HG02571 (cell line): ENCODE results near the gene MOGAT2.
"Not testable (repeated sequence)": the region's sequence is repeated elsewhere in the genome, so short reads cannot be mapped to it uniquely, and the experiment has no call there.

ENCODE experiments used
- ATAC-seq: cut with Tn5 transposase; IDR thresholded peaks from one replicate; pipeline ENCODE4 v1.9.1; 2021; ENCODE audit warnings: mild to moderate bottlenecking, moderate library complexity; ENCODE audit not compliant: unreplicated experiment

MOGAT2 gene

DNA sequence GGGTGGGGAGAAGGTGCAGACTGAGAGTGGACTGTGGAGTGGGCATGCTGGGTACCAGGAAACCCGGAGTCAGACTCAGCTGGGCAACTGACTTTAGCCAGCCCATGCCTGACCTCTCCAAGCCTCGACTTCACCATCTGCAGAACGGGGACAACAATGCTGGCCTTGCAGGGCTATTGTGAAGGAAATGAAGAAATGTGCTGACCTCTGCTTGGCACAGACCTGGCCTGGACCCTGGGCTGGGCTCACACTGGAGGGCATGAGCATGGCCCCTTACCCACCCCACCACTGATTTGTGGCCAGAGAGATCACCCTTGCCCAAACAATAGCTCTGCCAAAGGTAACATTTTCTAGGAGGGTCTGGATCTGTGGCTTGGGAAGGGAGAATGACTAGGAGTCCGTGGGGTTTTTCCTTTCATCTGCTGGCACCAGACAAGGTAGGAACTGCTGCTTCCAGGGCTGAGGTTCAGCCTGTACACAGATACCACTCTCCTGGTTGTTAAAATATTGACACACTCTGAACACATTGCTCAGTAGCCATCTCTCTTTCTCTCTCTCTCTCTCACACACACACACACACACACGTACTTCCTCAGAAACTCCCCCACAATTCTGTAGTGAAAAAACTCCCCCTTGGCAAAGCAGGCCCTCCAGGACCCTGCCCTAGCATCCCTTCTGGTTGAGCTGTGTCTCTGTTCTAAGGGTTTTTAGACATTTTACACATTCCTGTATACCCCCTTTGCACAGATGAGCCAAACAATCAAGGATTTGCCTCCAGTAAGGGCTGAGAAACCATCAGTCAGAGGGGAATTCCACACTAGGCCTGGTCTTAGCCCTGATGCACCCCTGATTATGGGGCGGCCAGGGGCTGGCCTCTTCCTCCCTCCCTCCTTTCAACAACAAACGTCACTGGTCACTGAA, 1.0 kb downstream of the MOGAT2 start:
- ATAC-seq: no peak

DNA sequence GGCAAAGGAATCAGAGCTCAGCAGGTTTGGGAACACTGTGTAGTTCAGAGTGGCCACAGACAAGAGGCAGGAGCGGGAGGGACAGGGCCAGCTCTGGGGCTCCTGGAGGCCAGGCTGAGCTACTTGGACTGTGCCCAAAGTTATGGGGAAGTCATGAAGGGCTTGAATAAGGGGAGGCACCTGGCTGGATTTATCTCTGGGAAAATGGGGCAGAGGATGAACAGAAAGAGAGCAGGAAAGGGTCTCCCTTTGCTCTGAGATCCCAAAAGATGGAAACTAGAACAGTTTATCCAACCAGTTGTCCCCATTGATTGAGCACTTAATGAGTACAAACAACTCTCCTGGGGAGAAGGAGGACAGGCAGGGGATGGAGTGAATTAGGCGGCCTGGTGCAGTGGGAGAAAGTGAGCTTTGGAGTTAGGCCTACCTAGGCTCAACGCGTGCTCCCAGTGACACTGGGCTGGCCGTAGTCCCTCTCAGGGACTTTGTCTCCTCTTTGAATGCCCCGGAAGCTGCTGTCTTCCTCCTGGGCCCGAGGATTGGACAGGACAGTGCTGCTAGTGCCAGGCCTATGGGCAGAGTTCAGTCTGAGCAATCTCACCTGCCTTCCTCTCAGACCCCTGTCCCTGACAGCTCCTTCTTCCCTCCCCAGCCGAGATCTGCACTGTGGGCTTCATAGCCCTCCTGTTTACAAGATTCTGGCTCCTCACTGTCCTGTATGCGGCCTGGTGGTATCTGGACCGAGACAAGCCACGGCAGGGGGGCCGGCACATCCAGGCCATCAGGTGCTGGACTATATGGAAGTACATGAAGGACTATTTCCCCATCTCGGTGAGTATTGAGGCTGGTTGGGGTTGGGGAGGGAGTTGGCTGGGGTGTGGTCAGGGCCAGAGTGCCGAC, 2.0 kb downstream of the MOGAT2 start:
- ATAC-seq: no peak

DNA sequence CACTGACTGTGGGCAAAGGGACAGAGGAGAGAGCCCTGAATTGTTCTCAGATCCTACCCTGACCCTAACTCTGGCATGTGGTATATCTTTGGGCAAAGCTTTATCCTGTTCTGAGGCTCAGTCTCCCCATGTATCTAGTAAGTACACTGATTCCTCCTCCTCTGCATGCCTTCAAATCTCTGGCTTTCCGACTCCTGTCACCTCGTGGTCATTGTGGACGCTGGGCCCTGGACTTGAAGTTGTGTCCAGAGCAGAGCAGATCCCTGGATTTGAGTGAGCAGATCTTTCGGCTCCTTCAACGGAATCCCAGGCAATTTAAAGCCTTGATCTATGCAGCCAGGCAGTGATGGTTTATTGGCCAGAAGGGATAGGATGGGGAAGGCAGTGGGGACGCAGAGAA, 3.0 kb downstream of the MOGAT2 start:
- ATAC-seq: no peak

DNA sequence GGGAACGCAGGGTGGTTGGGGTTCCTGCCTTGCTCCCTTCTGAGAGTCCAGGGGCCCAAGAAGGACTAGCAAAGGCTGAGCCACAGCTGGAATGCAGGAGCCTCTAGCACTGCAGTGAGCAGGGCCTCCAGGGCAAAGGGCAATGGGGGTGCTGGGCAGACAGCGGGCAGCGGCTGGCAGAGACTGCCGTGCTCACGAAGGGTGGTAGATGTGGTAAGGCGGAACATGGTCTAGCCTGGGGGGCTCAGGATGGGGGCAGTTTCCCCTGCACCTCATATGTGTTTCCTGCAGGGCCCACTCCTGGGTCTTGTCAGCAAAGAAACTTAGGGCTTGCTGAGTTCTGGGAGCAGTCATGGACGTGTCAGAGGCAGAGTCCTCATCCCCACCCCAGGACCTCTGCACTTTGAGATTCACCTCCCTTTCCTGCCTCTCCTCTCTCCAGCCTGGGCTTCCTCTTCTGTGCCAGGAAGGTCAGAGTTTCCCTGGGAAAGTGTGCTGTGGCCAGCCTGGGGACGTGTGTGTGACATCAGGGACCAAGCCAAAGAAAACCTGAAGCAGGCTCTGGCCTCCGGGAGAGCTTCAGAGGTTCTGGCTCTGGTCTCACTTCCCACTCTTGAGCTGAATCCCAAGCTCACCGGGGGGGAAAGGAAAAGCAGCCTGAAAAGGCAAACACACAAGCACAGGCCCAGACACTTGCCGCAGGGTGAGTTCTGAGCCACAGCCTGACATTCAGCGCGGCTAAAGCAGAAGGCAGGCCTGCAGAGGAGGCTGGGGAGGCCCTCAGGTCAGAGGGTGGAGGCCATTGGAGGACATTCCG, 4.4 kb downstream of the MOGAT2 start:
- no peak for ATAC-seq

DNA sequence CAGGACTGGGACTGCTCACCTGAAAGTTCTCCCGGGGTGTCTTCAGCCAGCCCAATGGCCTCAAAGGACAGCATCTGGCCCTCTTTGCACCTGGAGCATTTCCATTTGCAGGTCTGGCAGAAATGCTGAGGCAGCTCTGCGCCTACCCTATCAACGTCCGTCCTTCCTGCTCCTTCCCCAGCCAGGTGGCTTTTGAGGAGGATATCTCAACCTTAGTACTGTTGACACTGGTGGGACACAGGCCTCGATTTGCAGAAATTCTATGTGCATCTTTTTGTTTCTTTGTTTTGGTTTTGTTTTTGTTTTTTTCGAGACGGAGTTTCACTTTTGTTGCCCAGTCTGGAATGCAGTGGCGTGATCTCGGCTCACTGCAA, 5.0 kb downstream of the MOGAT2 start:
- ATAC-seq: no peak

DNA sequence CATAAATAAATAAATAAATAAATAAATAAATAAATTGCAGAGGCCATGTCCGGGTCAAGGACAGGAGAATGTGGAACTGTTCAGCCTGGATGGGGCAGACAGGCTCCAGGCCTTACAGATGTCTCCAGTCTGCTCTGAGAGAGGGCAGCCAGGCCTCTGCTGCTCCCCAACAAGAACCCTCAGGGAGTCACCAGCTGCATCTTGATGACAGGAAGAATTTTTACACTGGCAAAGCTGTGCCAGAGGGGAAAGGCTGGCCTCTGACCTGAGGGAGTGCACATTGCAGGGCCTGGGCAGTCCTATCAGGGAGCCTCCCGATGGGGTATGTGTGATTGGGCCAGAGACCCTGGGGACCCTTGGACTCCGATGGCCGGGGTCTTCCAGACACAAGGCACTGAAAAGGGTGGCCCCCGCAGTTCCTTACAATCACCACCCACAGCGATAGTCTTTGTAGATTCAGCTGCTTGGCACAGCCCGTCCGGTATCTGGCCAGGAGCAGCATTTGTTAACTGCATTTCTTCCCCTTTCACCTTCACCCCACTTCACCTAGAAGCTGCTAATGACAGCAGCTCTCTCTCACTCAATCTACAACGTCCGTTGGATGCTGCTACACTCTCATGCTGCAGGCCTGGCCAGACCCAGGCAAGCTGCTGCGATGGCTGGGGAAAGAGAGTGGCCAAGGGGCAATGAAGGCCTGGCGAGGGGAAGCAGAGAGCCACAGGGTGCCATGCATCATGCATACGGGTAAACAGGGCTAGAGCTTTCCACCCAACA, 8.1 kb downstream of the MOGAT2 start:
- no peak for ATAC-seq

DNA sequence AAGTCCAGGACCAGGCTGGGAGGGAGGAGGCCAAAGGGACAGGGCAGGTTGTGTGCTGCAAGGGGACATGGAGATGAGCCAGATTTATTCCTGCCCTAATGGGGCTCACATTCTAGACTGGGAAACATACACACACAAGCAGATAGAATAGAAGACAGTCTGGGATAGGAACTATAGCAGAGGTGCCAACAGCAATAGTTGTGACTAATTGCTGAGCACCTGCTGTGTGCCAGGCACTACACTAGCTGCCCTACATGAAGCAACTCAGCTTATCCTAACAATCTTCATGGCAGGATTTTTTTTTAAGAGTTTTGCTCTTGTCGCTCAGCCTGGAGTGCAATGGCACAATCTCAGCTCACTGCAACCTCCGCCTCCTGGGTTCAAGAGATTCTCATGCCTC, 11.4 kb downstream of the MOGAT2 start:
- no peak for ATAC-seq

DNA sequence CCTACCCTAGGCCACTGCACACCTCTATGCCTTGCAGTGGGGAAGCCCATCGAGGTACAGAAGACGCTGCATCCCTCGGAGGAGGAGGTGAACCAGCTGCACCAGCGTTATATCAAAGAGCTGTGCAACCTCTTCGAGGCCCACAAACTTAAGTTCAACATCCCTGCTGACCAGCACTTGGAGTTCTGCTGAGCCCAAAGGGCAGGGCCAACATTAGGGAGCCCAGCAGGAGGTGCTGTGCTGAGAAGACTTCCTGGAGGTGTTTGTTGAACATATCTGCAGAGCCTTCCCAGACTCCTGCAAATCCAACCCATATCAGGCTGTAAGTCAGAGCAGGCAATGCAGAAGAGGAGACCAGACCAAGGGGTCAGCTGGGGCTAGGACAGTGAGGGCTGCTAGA, 13.5 kb downstream of the MOGAT2 start:
- no peak for ATAC-seq

DNA sequence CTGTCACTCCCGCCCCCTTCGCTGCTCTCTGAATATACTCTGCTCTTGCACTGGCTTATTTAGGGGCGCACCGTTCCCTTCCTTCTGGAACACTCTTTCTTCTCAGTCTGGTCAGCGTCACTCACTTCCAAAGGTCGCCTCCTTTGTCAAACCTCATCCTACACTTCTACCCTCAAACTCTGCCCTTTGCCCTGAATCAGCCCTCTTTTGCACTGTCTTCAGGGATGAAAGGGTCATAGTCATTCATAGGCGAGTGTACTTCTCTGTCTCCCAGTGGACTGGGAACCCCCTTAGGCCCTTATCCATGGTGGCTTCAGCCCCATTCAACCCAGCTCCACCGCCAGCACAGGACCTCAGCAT, 15.4 kb downstream of the MOGAT2 start:
- ATAC-seq: no peak

DNA sequence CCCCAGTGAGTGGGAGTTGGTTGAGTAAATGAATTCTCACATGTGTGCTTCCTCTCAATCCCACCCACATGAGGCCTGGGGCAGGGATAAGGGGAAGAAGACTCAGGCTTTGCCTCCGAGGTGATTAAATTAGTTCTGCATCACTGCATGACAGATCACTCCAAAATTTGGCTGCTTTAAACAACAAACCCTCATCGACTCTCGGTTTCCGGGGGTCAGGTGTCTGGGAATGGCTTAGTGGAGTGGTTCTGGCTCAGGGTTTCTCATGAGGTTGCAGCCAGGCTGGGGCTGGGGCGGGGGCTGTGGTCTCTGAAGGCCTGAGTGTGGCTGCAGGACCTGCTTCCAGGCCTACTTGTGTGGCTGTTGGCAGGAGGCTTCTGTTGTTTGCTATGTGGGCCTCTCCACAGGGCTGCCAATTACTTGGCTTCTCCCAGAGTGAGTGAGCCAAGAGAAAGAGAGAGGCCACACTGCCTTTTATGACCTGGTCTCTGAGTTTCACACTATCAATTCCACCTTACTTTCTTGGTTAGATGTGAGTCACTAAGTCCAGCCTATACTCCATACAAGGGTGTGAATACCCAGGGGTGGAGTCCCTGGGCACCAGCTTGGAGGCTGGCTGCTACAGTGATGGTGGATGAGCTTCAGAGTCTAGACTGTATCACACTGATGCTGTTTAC, 15.9 kb downstream of the MOGAT2 start:
- ATAC-seq: no peak

DNA sequence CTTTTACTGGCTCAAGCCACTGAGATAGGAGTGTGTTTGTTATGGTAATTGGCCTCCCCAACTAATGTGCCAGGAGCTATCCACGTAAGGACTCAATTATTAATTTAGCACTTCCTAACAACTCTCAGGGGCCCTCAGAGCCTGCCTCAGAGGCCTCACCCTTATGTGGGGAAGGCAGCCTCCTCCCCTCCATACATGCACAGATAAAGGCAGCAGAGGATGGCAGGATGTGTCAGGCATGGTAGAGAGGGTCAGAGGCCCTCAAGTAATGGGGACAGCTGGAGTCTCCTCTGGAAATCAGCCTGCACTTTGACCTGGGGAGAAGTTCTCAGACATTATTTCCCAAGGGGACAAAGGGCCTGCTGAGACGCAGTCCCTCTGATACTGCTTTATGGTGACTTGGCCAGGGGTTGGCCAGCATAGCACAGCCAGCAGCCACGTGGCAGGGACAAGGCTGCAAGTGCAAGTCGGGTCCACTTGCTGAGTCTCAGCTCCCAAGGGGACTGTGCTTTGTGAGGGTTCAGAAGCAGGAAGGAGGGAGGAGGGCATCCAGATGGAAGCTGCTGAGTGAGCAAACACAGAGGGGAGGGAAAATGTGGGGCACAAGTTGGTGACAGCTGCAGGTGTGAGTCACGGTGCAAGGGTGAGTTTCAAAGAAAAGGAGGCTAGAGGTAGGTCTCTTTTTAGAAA, 17.0 kb downstream of the MOGAT2 start:
- no peak for ATAC-seq

DNA sequence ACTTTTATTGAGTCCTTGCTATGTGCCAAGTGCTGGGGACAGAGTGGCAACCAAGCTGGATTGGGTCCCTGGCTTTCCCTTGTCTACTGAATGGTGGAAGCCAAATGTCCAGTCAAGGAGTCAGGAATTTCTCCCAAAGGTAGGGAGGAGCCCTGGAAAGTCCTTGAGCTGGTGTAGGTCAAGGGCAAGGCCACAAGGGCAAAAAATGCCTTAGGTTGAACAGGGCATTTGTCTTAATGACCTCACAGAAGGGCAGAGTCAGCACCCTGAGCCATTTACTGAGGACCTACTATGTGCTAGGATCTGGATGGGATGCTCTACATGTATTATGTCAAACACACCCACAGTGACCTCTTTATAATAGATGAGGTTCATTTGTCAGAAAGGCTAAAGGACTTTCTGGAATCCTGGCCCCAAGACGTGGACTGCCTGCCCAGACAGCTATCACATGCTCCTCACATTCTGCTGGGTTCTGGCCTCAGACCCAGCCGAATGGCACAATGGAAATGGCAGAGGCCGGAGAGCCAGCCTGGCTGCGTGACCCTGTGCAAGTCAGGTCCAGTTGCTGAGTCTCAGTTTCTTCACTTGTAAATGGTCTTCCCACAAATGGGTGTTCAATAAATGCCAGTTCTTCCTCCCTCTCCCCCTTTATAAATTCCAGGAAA, 17.7 kb downstream of the MOGAT2 start:
- ATAC-seq: no peak

DNA sequence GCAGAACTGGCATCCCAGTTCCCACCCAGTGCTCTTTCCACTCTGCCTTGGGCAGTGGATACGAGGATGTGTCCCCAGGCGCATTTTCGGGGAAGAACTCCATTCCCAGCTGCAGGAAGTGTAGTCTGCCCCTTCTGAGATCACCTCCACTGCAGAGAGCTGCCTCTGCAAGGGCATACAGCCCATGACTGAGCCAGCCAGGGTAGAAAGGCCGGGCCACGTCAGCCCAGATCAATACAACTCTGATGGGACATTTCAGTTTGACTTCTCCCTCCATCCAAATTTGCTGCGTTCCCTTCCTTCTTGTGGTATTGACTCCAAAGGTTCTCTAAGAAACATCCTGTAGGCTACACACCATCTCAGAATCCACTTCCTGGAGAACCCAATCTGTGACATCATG, 19.7 kb downstream of the MOGAT2 start:
- no peak for ATAC-seq

DNA sequence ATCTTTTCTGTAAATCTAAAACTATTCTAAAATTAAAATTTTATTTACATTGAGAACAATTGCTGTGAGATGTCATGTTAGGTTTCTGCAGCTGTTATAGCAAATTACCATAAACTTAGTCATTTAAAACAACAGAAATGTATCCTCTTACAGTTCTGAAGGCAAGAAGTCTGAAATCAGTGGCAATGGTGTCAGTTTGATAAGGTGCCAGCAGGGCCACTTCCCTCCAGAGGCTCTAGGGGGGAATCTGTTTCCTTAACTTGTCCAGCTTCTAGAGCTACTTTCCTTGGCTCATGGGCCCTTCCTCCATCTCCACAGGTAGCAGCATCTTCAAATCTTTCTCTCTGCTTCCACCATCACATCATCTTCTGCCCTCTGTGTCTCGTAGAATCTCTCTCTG, 23.0 kb downstream of the MOGAT2 start:
- ATAC-seq: no peak

DNA sequence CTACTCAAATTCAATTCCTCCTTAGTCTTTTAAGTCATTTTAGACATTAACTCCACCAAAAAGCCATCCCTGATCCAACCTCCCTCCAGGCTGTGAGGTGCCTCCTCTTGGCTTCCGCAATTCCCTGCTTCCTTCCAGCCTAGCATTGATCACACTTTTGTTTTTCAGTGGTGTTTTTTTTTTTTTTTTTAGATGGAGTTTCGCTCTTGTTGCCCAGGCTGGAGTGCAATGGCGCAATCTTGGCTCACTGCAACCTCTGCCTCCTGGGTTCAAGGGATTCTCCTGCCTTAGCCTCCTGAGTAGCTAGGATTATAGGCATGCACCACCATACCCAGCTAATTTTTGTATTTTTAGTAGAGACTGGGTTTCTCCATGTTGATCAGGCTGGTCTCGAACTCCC, 25.5 kb downstream of the MOGAT2 start:
- ATAC-seq: not testable (repeated sequence)

DNA sequence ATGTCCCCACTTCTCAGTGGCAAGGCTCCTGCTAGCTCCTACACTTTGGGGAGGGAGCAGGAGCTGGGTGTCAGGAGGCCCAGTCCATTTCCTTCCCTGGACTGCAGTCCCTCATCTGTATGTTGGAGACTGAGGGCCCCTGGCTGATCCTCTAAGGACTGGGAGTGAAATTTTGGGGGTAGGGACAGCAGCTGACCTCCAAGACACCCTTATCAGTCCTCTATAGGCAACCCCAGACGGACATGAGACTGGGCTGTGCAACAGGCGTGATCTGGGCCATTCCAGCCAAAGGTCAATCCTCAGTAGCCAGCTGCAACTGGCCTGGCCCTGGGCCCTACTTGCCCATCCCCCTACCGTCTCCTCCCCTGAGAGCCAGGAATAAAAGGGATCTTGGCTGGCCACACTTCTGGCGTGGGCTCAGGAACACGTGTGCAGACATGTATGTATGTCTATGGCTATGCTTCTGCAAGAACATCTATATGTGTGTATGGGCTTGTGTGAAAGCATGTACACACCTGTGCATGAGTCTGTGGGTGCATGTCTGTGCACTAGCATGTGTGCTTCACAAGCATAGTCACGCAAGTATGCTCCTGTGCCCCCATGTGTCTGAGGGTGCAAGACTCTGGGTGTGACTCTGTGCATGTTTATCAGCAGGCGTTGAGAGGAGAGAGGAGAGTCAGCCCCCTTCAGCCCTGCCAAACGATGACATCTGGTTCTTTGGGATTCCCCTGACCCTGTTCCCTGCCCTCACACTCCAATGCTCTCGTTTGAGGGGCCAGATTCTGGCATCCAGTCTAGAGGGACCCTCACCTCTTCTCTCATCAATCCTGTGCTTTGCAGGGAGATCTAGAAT, 26.3 kb downstream of the MOGAT2 start:
- ATAC-seq: no peak

DNA sequence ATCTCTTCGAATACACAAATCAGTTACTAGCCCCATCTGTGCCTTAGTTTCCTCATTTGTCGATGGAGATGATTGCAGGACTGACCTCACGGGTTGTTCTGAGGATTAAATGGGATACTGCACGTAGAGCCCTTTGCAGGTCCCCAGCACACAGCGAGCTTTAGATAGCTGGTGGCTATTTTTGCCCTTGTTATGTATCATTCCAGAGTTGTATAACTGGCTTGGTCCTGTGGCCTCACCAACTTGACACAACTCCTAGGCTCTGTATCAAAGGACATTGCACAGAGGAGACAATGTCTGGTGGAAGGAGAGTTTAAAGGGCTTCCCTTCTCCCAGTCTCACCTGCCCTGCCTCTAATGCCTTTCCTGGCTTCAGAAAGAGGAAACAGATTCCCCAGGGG, 28.2 kb downstream of the MOGAT2 start:
- no peak for ATAC-seq

DNA sequence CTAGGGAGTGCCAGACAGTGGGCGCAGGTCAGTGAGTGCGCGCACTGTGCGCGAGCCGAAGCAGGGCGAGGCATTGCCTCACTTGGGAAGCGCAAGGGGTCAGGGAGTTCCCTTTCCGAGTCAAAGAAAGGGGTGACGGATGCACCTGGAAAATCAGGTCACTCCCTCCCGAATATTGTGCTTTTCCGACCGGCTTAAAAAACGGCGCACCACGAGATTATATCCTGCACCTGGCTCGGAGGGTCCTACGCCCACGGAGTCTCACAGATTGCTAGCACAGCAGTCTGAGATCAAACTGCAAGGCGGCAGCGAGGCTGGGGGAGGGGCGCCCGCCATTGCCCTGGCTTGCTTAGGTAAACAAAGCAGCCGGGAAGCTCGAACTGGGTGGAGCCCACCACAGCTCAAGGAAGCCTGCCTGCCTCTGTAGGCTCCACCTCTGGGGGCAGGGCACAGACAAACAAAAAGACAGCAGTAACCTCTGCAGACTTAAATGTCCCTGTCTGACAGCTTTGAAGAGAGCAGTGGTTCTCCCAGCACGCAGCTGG, 31.2 kb downstream of the MOGAT2 start:
- ATAC-seq: not testable (repeated sequence)
